Loucy (cell line): ENCODE results near the gene HOXA11.

Source experiments
- CTCF ChIP-seq: fragments of 200-600 bp; sonication (generic); conservative IDR thresholded peaks from 2 replicates; pipeline ENCODE4 v1.5.1; 2014; ENCODE audit warnings: mild to moderate bottlenecking, antibody characterized with exemption, low read length
- EZH2phosphoT487 ChIP-seq: fragments of 200-600 bp; IDR thresholded peaks from 2 replicates; pipeline ENCODE4 v1.6.1; 2018; ENCODE audit warnings: antibody characterized with exemption, mild to moderate bottlenecking, moderate library complexity, borderline replicate concordance

- no peak for TF ChIP-seq CTCF
- no peak for TF ChIP-seq EZH2phosphoT487
These were observed 7.7 kb upstream of the HOXA11 start for GRCh38 chr7:27192546-27193334.
